Urothelium cell line (cell line): ENCODE data around the gene ZSWIM4.

Experiments
- DNase-seq: peaks from one replicate; pipeline ENCODE4 v3.0.0; 2011; ENCODE audit warnings: low spot score, mixed read lengths
- FAIRE-seq: peaks from 2 replicates; lab custom pipeline; 2011; peaks lifted over from hg19 to GRCh38; lab: Jason Lieb, UNC

Gene ZSWIM4

DNA sequence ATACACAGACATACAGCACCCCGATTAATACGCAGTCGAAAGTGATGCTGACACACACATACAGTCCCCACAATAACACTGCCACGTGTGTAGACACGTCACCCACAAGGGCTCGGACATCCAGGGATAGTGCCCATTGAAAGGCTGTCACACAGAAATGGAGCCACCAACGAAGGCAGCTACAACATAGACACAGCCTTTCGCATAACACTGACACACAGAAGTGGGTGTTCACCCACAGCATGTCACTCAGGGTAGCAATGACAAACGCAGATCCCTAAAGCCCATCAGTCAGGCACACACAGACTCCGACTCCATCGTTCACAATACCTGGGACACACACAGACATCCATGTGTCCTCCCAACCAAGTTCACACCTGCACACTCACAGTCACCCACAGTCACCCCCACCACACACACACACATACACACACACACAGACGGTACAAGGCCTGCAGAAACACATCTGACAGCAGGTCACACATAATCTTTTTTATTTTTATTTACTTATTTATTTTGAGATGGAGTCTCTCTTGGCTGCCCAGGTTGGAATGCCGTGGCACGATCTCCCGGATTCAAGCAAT is 71.3 kb downstream of the ZSWIM4 start:
- DNase-seq (no peak), FAIRE-seq (no peak)

DNA sequence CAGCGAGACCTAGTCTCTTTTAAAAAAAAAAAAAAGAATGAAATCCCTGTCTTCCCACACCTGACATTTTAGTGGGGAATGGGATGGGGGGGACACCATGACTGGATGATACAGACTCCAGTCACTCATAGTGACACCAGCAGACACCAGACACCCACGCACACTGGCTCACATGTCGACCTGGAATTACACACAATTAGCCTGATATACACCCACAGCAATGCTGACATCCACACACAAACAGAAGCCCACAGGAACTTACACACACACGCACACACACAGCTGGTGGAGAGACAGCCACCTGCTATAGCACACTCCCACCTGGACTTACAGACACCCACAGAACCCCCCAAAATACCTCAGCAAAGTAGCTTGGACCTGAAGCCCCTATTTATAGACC is 73.4 kb downstream of the ZSWIM4 start:
- FAIRE-seq (no peak), DNase-seq (no peak)

GRCh38 chr19:13869281-13869680 is 74.0 kb downstream of the ZSWIM4 start:
- no peak for FAIRE-seq
- DNase-seq, result no peak

GRCh38 chr19:13870873-13871272 is 75.6 kb downstream of the ZSWIM4 start:
- no peak for FAIRE-seq
- DNase-seq, result no peak

GRCh38 chr19:13872339-13872694 is 77.1 kb downstream of the ZSWIM4 start:
- FAIRE-seq (no peak), DNase-seq (no peak)

GRCh38 chr19:13872695-13873389 is 77.6 kb downstream of the ZSWIM4 start:
- DNase-seq, result no peak

GRCh38 chr19:13873834-13874515 is 78.7 kb downstream of the ZSWIM4 start:
- FAIRE-seq (no peak), DNase-seq (no peak)

More at GRCh38 chr19:13872695-13873389, 77.6 kb downstream of the ZSWIM4 start:
- no peak for FAIRE-seq

DNA sequence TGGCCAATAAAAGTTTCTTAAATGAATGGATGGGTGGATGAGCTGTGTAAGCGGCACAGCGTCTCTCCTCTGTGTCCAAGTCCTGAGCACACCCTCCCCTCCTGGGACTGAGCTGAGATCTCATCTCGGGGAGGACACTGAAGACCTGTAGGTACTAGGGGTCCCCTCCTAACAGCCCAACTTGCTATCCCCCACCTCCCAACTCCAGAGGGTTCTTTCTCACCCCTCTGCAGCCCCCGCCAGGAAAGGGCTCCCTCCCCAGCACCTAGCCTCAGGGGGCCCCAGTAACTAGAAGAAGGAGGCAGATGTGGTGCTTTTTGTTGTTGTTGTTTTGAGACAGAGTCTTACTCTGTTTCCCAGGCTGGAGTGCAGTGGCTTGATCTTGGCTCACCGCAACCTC is 80.6 kb downstream of the ZSWIM4 start:
- no peak for FAIRE-seq
- no peak for DNase-seq

- FAIRE-seq (no peak), DNase-seq (no peak)
These were observed 81.6 kb downstream of the ZSWIM4 start, which contains the start of gene NANOS3 for GRCh38 chr19:13876834-13877233. NANOS3 (plus strand) TSS chr19:13877134; CDS start chr19:13877249, 115 bp downstream.

GRCh38 chr19:13877303-13877702 is 82.1 kb downstream of the ZSWIM4 start:
- no peak for FAIRE-seq
- no peak for DNase-seq

DNA sequence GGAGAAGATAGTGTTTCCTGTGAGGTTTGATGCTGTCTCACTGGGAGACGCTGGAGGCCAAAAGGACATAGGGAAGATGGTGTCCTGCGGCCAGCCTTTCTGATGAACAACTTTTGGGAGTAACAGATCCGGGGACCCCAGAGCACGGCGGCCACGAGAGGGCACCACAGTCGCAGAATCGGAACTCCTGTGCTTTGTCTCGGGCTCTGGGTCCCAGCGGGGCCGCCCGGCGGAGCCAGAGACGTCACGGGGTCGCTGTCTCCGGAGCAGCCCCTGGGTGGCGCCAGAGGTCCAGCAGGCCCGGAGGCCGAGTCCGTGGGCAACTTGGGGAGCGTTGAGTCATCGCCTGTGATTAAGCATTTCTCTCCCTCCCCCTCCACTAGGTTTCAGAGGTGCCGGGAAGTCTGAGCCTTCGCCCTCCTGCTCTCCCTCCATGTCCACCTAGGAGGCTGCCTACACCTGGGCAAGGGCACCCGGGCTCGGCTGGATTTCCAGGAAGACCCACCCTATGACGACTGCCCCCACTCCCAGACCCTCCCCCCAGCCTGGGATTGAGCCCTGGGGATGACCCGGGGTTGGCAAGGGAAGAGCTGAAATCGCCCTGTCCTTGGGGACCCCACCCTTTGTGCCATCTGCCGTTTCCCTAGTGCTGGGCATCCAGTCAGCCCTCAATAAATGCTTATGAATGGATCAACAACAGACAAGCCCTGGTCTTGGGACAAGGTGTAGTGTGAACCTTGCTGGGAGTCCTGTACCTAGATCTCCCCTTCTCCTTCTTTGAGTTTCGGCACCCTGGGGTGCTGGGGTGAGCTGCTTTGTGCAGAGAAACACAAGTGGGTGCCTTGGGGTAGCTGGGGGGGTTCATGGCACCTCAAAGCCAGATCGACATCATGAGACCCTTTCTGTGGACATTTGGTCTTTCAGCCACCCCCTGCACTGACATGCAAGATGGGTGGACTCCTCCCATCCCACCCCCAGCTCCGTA is 85.1 kb downstream of the ZSWIM4 start:
- DNase-seq (peak; percentile 93), FAIRE-seq (no peak)

DNA sequence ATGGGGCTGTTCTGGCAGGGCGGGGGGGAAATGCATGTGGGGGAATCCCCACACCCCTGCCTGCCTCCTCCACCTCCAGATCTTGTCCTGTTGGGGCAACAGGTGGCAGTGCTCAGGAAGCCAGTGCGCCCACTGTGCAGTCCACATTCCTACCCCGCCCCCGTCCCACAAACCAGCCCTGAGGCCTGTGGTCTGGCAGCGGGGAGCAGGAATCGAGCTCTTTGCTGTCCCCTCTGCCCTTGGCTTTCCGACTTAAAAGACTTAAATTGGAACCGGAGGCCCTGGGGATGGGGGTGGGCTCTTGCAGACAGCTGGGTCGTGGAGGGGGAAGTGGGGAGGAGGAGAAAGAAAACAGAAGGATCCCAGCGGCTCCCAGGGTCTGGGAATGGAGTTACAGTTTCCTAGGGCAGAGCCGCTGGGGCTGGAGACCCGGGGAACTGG is 86.0 kb downstream of the ZSWIM4 start:
- FAIRE-seq, result no peak
- peak; percentile 33 for DNase-seq
